ENCODE results near the gene TRPC4AP. TPM values are rescaled to one million over a fixed set of nuclear protein-coding genes. Genes with fewer than 3 reads are reported as not detected.

TRPC4AP gene
- total and polyA plus RNA-seq, 12 donors = 26.2 to 46.4 (median 38.0) TPM

DNA sequence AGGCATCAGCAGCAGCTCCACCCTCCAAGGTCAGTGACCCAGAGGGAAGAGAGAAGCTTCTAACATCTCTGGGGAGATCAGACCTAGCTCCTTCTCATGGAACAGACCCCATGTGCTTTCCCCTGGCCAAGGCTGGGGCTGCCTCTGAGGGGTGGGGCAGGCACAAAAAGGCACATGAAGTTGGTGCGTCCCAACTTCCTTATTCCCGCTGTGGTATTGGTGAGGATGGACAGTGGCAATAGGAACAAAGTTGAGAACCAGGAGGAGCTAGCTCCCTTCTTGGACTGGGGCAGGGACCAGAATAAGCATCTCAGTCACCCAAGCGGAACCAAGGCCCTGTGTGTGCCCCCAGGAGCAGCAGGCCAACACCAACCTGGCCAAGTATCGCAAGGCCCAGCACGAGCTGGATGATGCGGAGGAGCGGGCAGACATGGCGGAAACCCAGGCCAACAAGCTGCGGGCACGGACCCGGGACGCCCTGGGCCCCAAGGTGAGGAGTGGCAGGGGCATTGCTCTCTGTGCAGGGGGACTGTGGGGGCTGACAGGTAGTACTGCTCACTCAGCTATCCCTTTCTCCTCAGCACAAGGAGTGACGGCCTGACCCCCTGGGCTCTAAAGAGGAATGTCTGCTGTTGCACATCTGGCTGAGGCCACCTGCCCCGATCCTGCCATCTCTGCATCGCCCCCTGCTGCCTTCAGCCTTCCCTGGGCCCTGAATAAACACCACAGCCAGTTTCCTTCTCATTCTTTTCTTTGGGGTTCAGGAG is 90.8 kb downstream of the TRPC4AP start:
- intact Hi-C loops (cut with DNase I) = no loop called here
- peaks cover 14 to 100% (median 86%) of the 10 kb centered on the region in 9 donors for H3K36me3 ChIP-seq
- H3K4me1 ChIP-seq = peaks cover 0 to 16% (median 0%) of the 10 kb centered on the region in 9 donors
- TF ChIP-seq, protein P1, sequence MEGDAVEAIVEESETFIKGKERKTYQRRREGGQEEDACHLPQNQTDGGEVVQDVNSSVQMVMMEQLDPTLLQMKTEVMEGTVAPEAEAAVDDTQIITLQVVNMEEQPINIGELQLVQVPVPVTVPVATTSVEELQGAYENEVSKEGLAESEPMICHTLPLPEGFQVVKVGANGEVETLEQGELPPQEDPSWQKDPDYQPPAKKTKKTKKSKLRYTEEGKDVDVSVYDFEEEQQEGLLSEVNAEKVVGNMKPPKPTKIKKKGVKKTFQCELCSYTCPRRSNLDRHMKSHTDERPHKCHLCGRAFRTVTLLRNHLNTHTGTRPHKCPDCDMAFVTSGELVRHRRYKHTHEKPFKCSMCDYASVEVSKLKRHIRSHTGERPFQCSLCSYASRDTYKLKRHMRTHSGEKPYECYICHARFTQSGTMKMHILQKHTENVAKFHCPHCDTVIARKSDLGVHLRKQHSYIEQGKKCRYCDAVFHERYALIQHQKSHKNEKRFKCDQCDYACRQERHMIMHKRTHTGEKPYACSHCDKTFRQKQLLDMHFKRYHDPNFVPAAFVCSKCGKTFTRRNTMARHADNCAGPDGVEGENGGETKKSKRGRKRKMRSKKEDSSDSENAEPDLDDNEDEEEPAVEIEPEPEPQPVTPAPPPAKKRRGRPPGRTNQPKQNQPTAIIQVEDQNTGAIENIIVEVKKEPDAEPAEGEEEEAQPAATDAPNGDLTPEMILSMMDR (IDR thresholded peaks at IDR 0.05) = peak in 5 of 9 donors; percentile 6 to 22 (median 17)
- H3K9me3 ChIP-seq = no peaks in the 10 kb centered on the region
- H3K27ac ChIP-seq = peak overlapping the region in 1 of 10 donors; percentile 7
- H3K27me3 ChIP-seq = no peaks in the 10 kb centered on the region
- DNase-seq (no peak), ATAC-seq (no peak)
- no peak overlapping the region for H3K4me3 ChIP-seq
- WGBS, 2 donors = 67 to 77% methylated on average over 15 of the region's 15 CpGs

DNA sequence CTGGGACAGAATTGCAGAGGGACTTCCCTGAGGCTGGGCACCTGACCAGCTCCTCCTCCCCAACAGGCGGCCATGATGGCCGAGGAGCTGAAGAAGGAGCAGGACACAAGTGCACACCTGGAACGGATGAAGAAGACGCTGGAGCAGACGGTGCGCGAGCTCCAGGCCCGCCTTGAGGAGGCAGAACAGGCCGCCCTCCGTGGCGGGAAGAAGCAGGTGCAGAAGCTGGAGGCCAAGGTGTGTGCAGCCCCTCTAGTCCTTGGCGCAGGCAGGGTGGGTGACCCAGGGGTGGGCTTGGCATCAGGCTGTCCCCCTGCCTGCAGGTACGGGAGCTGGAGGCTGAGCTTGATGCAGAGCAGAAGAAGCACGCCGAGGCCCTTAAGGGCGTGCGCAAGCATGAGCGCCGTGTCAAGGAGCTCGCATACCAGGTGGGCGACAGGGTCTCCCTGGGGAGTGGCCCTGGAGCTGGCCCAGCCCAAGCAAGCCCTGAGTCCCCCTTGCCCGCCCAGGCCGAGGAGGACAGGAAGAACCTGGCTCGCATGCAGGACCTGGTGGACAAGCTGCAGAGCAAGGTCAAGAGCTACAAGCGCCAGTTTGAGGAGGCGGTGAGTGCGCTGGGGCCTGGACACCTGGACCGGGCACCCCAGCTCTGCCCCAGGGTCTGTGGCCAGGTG is 91.5 kb downstream of the TRPC4AP start:
- Histone ChIP-seq H3K4me1 (peaks cover 0 to 13% (median 0%) of the 10 kb centered on the region in 9 donors), H3K9me3 (no peaks in the 10 kb centered on the region), H3K27me3 (no peaks in the 10 kb centered on the region), H3K4me3 (no peak overlapping the region), H3K36me3 (peaks cover 14 to 100% (median 93%) of the 10 kb centered on the region in 9 donors), H3K27ac (peak overlapping the region in 1 of 10 donors; percentile 26)
- intact Hi-C loops (cut with DNase I) = no loop called here
- no peak for ATAC-seq
- DNase-seq = no peak
- 90 to 91% methylated on average over 28 of the region's 28 CpGs for WGBS, 2 donors
- TF ChIP-seq, protein P1 (IDR thresholded peaks at IDR 0.05) = no peak

DNA sequence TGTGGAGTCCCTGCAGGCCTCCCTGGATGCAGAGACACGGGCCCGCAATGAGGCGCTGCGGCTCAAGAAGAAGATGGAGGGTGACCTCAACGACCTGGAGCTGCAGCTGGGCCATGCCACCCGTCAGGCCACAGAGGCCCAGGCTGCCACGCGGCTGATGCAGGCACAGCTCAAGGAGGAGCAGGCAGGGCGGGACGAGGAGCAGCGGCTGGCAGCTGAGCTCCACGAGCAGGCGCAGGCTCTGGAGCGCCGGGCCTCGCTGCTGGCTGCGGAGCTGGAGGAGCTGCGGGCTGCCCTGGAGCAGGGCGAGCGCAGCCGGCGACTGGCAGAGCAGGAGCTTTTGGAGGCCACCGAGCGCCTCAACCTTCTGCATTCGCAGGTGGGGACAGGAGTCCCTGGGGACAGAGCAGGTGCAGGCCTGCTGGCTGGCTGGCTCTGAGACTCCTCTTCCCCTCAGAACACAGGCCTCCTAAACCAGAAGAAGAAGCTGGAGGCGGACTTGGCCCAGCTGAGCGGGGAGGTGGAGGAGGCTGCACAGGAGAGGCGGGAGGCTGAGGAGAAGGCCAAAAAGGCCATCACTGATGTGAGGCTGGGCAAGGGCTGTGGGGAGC is 92.2 kb downstream of the TRPC4AP start:
- H3K36me3 ChIP-seq = peaks cover 14 to 100% (median 98%) of the 10 kb centered on the region in 9 donors
- no peak for DNase-seq
- H3K27ac ChIP-seq = peak overlapping the region in 1 of 10 donors; percentile 26
- H3K4me1 ChIP-seq = peaks cover 0 to 16% (median 0%) of the 10 kb centered on the region in 9 donors
- 88 to 91% methylated on average over 28 of the region's 28 CpGs for WGBS, 2 donors
- intact Hi-C loops (cut with DNase I) = no loop called here
- no peaks in the 10 kb centered on the region for H3K9me3 ChIP-seq
- TF ChIP-seq, protein P1 (IDR thresholded peaks at IDR 0.05) = no peak
- no peak for ATAC-seq
- no peaks in the 10 kb centered on the region for H3K27me3 ChIP-seq
- no peak overlapping the region for H3K4me3 ChIP-seq

DNA sequence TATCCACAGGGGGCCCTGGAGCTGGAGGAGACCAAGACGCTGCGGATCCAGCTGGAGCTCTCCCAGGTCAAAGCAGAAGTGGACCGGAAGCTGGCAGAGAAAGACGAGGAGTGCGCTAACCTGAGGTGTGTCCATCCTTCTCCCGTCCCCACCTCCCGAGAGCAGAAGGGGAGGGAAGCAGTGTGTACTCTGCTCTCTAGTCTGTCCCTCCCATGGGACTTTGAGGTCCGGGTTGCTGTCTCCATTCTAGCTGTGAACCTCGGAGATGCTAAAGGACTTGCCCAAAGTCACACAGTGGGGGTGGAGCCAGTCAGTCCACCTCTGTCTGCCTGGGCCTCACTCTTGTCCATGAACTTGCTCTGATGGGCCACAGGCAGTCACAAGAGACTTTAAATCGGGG is 92.8 kb downstream of the TRPC4AP start:
- H3K9me3 ChIP-seq = no peaks in the 10 kb centered on the region
- no peak overlapping the region for H3K4me3 ChIP-seq
- no peak for ATAC-seq
- no peaks in the 10 kb centered on the region for H3K27me3 ChIP-seq
- no peak for DNase-seq
- peaks cover 14 to 100% (median 97%) of the 10 kb centered on the region in 9 donors for H3K36me3 ChIP-seq
- intact Hi-C loops (cut with DNase I) = no loop called here
- TF ChIP-seq, protein P1 (IDR thresholded peaks at IDR 0.05) = no peak
- 48 to 51% methylated on average over 10 of the region's 10 CpGs for WGBS, 2 donors
- peaks cover 0 to 16% (median 0%) of the 10 kb centered on the region in 9 donors for H3K4me1 ChIP-seq
- no peak overlapping the region for H3K27ac ChIP-seq
